ENCODE data around the gene TPRG1. TPM values are rescaled to one million over a fixed set of nuclear protein-coding genes. Genes with fewer than 3 reads are reported as not detected.

TPRG1 gene
- total RNA-seq, 1 experiment from 2014 or later, result 0.24 TPM

GRCh38 chr3:189276444-189277219, 104.9 kb downstream of the TPRG1 start:
- DNase-seq (ENCODE audit: low read depth), result peak; percentile 86

GRCh38 chr3:189277711-189278110, 105.9 kb downstream of the TPRG1 start:
- DNase-seq (ENCODE audit: low read depth), result peak; percentile 57

- no peak for DNase-seq (ENCODE audit: low read depth)
Observed at GRCh38 chr3:189278221-189278620, 106.5 kb downstream of the TPRG1 start.

GRCh38 chr3:189282189-189282588, 110.4 kb downstream of the TPRG1 start:
- no peak for DNase-seq (ENCODE audit: low read depth)

- DNase-seq (ENCODE audit: low read depth), result no peak
Observed at GRCh38 chr3:189282741-189283140, 111.0 kb downstream of the TPRG1 start.

GRCh38 chr3:189286188-189286587, 114.4 kb downstream of the TPRG1 start:
- DNase-seq (ENCODE audit: low read depth), result no peak

- no peak for DNase-seq (ENCODE audit: low read depth)
Observed at GRCh38 chr3:189286916-189287315, 115.1 kb downstream of the TPRG1 start.

- DNase-seq (ENCODE audit: low read depth), result no peak
Observed at GRCh38 chr3:189288348-189289235, 116.8 kb downstream of the TPRG1 start.

- DNase-seq (ENCODE audit: low read depth), result no peak
Observed at GRCh38 chr3:189289251-189289650, 117.5 kb downstream of the TPRG1 start.

- DNase-seq (ENCODE audit: low read depth), result no peak
Observed at GRCh38 chr3:189292667-189293484, 121.1 kb downstream of the TPRG1 start.

- DNase-seq (ENCODE audit: low read depth), result no peak
Observed at GRCh38 chr3:189294649-189295048, 122.9 kb downstream of the TPRG1 start.

- no peak for DNase-seq (ENCODE audit: low read depth)
Observed at GRCh38 chr3:189295089-189295488, 123.3 kb downstream of the TPRG1 start.

GRCh38 chr3:189297932-189298331, 126.2 kb downstream of the TPRG1 start:
- DNase-seq (ENCODE audit: low read depth), result no peak

- no peak for DNase-seq (ENCODE audit: low read depth)
Observed at GRCh38 chr3:189298469-189299375, 127.0 kb downstream of the TPRG1 start.

GRCh38 chr3:189300345-189300744, 128.6 kb downstream of the TPRG1 start:
- DNase-seq (ENCODE audit: low read depth), result no peak

- no peak for DNase-seq (ENCODE audit: low read depth)
Observed at GRCh38 chr3:189301479-189301878, 129.7 kb downstream of the TPRG1 start.

GRCh38 chr3:189303584-189303983, 131.8 kb downstream of the TPRG1 start:
- DNase-seq (ENCODE audit: low read depth), result no peak

- no peak for DNase-seq (ENCODE audit: low read depth)
Observed at GRCh38 chr3:189304465-189305351, 132.9 kb downstream of the TPRG1 start.

GRCh38 chr3:189305412-189305811, 133.6 kb downstream of the TPRG1 start:
- no peak for DNase-seq (ENCODE audit: low read depth)

All from HT1080 (cell line).